ENCODE measurements around the gene ANKRD7.

GRCh38 chr7:118182593-118183427 lies 41.7 kb upstream of the ANKRD7 start:
- TF ChIP-seq, protein P1, sequence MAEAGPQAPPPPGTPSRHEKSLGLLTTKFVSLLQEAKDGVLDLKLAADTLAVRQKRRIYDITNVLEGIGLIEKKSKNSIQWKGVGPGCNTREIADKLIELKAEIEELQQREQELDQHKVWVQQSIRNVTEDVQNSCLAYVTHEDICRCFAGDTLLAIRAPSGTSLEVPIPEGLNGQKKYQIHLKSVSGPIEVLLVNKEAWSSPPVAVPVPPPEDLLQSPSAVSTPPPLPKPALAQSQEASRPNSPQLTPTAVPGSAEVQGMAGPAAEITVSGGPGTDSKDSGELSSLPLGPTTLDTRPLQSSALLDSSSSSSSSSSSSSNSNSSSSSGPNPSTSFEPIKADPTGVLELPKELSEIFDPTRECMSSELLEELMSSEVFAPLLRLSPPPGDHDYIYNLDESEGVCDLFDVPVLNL (CRISPR knock-in tag; IDR thresholded peaks at IDR 0.05; ENCODE audit: borderline replicate concordance, low read depth), result no peak
- TF ChIP-seq, protein P2, sequence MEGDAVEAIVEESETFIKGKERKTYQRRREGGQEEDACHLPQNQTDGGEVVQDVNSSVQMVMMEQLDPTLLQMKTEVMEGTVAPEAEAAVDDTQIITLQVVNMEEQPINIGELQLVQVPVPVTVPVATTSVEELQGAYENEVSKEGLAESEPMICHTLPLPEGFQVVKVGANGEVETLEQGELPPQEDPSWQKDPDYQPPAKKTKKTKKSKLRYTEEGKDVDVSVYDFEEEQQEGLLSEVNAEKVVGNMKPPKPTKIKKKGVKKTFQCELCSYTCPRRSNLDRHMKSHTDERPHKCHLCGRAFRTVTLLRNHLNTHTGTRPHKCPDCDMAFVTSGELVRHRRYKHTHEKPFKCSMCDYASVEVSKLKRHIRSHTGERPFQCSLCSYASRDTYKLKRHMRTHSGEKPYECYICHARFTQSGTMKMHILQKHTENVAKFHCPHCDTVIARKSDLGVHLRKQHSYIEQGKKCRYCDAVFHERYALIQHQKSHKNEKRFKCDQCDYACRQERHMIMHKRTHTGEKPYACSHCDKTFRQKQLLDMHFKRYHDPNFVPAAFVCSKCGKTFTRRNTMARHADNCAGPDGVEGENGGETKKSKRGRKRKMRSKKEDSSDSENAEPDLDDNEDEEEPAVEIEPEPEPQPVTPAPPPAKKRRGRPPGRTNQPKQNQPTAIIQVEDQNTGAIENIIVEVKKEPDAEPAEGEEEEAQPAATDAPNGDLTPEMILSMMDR (IDR thresholded peaks at IDR 0.05), result no peak
- TF ChIP-seq, protein P3, sequence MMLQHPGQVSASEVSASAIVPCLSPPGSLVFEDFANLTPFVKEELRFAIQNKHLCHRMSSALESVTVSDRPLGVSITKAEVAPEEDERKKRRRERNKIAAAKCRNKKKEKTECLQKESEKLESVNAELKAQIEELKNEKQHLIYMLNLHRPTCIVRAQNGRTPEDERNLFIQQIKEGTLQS (CRISPR knock-in tag; conservative IDR thresholded peaks at IDR 0.05), result no peak
- TF ChIP-seq SP1 (CRISPR knock-in tag; conservative IDR thresholded peaks at IDR 0.05) (no peak), GABPB1 (CRISPR knock-in tag; IDR thresholded peaks at IDR 0.05) (no peak), TCF7 (CRISPR knock-in tag; IDR thresholded peaks at IDR 0.05; ENCODE audit: low read depth) (no peak), MYBL2 (CRISPR knock-in tag; IDR thresholded peaks at IDR 0.05) (no peak), NFYB (CRISPR knock-in tag; conservative IDR thresholded peaks at IDR 0.05; ENCODE audit: low read depth) (no peak), ATF1 (CRISPR knock-in tag; IDR thresholded peaks at IDR 0.05) (no peak), ELF4 (CRISPR knock-in tag; IDR thresholded peaks at IDR 0.05; ENCODE audit: low read depth) (no peak)

Measured in WTC11 (cell line).